ENCODE data around the gene UXS1. TPM values are rescaled to one million over a fixed set of nuclear protein-coding genes. Genes with fewer than 3 reads are reported as not detected.

Gene UXS1
- total RNA-seq, 2 donors from 2014 or later: 43.0 to 44.6 TPM

- H3K9ac ChIP-seq (ENCODE audit: extremely low read depth, low read length, poor library complexity, severe bottlenecking): no peak overlapping the region
- no peak for TF ChIP-seq CTCF (conservative IDR thresholded peaks at IDR 0.05)
- Mint-ChIP-seq H3K9me3 (no peaks in the 10 kb centered on the region), H3K4me3 (no peak overlapping the region), H3K27ac (no peak overlapping the region), H3K27me3 (ENCODE audit: insufficient read depth) (no peaks in the 10 kb centered on the region), H3K4me1 (no peaks in the 10 kb centered on the region), H3K36me3 (ENCODE audit: low read depth) (peaks cover 24% of the 10 kb centered on the region)
- no peaks in the 10 kb centered on the region for H3K27me3 ChIP-seq (ENCODE audit: control insufficient read depth, insufficient read depth, low read length, poor library complexity, severe bottlenecking)
- H3K4me3 ChIP-seq (ENCODE audit: low read length): no peak overlapping the region
- 95 to 96% methylated on average over 9 to 14 of the region's 14 CpGs for WGBS, 2 experiments (ENCODE audit: insufficient coverage in 1 of 2, insufficient read length in 1 of 2)
- H3K9me3 ChIP-seq (ENCODE audit: control insufficient read depth, low read length): no peaks in the 10 kb centered on the region
- no peak overlapping the region for H3K27ac ChIP-seq (ENCODE audit: low read depth, low read length)
- peaks cover 37% of the 10 kb centered on the region for H3K36me3 ChIP-seq (ENCODE audit: control insufficient read depth, insufficient read depth, low read length)
- H3K4me1 ChIP-seq (ENCODE audit: control insufficient read depth, insufficient read depth, low read length): no peaks in the 10 kb centered on the region
- no peak for DNase-seq
These were observed 82.1 kb downstream of the UXS1 start for GRCh38 chr2:106111882-106112571.

- H3K36me3 ChIP-seq (ENCODE audit: control insufficient read depth, insufficient read depth, low read length): peaks cover 37% of the 10 kb centered on the region
- H3K27me3 ChIP-seq (ENCODE audit: control insufficient read depth, insufficient read depth, low read length, poor library complexity, severe bottlenecking): no peaks in the 10 kb centered on the region
- H3K27ac ChIP-seq (ENCODE audit: low read depth, low read length): peak overlapping the region; percentile 14
- TF ChIP-seq CTCF (conservative IDR thresholded peaks at IDR 0.05): no peak
- WGBS, 2 experiments (ENCODE audit: insufficient coverage in 1 of 2, insufficient read length in 1 of 2): 84 to 90% methylated on average over 12 to 13 of the region's 13 CpGs
- H3K4me3 ChIP-seq (ENCODE audit: low read length): no peak overlapping the region
- Mint-ChIP-seq H3K9me3 (no peaks in the 10 kb centered on the region), H3K27me3 (ENCODE audit: insufficient read depth) (no peaks in the 10 kb centered on the region), H3K36me3 (ENCODE audit: low read depth) (peaks cover 30% of the 10 kb centered on the region), H3K27ac (no peak overlapping the region), H3K4me1 (no peaks in the 10 kb centered on the region), H3K4me3 (no peak overlapping the region)
- H3K4me1 ChIP-seq (ENCODE audit: control insufficient read depth, insufficient read depth, low read length): no peaks in the 10 kb centered on the region
- H3K9ac ChIP-seq (ENCODE audit: extremely low read depth, low read length, poor library complexity, severe bottlenecking): no peak overlapping the region
- no peak for DNase-seq
- H3K9me3 ChIP-seq (ENCODE audit: control insufficient read depth, low read length): no peaks in the 10 kb centered on the region
These were observed 84.3 kb downstream of the UXS1 start for GRCh38 chr2:106109675-106110424.

GRCh38 chr2:106108791-106109190, 85.3 kb downstream of the UXS1 start:
- DNase-seq: no peak
- TF ChIP-seq CTCF (conservative IDR thresholded peaks at IDR 0.05): no peak
- 93 to 100% methylated on average over 6 to 7 of the region's 7 CpGs for WGBS, 2 experiments (ENCODE audit: insufficient coverage in 1 of 2, insufficient read length in 1 of 2)
- no peak overlapping the region for H3K4me3 ChIP-seq (ENCODE audit: low read length)
- H3K9ac ChIP-seq (ENCODE audit: extremely low read depth, low read length, poor library complexity, severe bottlenecking): no peak overlapping the region
- H3K4me3 Mint-ChIP-seq: no peak overlapping the region
- H3K4me1 Mint-ChIP-seq: no peaks in the 10 kb centered on the region
- H3K36me3 Mint-ChIP-seq (ENCODE audit: low read depth): peaks cover 30% of the 10 kb centered on the region
- H3K27me3 ChIP-seq (ENCODE audit: control insufficient read depth, insufficient read depth, low read length, poor library complexity, severe bottlenecking): no peaks in the 10 kb centered on the region
- no peaks in the 10 kb centered on the region for H3K27me3 Mint-ChIP-seq (ENCODE audit: insufficient read depth)
- H3K4me1 ChIP-seq (ENCODE audit: control insufficient read depth, insufficient read depth, low read length): no peaks in the 10 kb centered on the region
- H3K9me3 Mint-ChIP-seq: no peaks in the 10 kb centered on the region
- H3K27ac ChIP-seq (ENCODE audit: low read depth, low read length): no peak overlapping the region
- H3K36me3 ChIP-seq (ENCODE audit: control insufficient read depth, insufficient read depth, low read length): peaks cover 37% of the 10 kb centered on the region
- H3K27ac Mint-ChIP-seq: no peak overlapping the region
- H3K9me3 ChIP-seq (ENCODE audit: control insufficient read depth, low read length): no peaks in the 10 kb centered on the region

Measured in endodermal cell (in vitro differentiated cells).